Testis (tissue), 3 donors: Measurements from ENCODE around the gene TTC23. TPM values are rescaled to one million over a fixed set of nuclear protein-coding genes. Genes with fewer than 3 reads are reported as not detected.

Experiments used
- DNase-seq: peaks from one replicate; pipeline ENCODE4 v3.0.0-alpha.2; 2019
- H3K27ac ChIP-seq, 2 donors: fragments of 200-600 bp; sonication (generic); one replicate each; pipeline ENCODE4 v1.5.1; 2019
- H3K27me3 ChIP-seq: fragments of 200-600 bp; sonication (generic); one replicate; pipeline ENCODE4 v1.5.1; 2019
- H3K36me3 ChIP-seq: fragments of 200-600 bp; sonication (generic); one replicate; pipeline ENCODE4 v1.5.1; 2017; ENCODE audit warnings: low read depth; ENCODE audit errors: missing control alignments
- H3K4me1 ChIP-seq: fragments of 200-600 bp; sonication (generic); one replicate; pipeline ENCODE4 v1.5.1; 2019
- H3K4me3 ChIP-seq, 2 donors: fragments of 200-600 bp; sonication (generic); one replicate each; pipeline ENCODE4 v1.5.1; 2017 to 2019
- H3K9me3 ChIP-seq: fragments of 200-600 bp; sonication (generic); one replicate; pipeline ENCODE4 v1.5.1; 2017
- CTCF ChIP-seq, 3 experiments: fragments of 450-650 bp in 2 of 3; fragments of 200-600 bp in 1 of 3; sonication (generic) in 1 of 3; IDR thresholded peaks; one replicate each; pipeline ENCODE4 v1.5.1; 2016 to 2019; ENCODE audit warnings: antibody characterized with exemption in 3 of 3, mild to moderate bottlenecking in 2 of 3, moderate library complexity in 1 of 3
- POLR2A ChIP-seq: fragments of 450-650 bp; IDR thresholded peaks from one replicate; pipeline ENCODE4 v1.6.1; 2017; ENCODE audit warnings: antibody characterized with exemption, mild to moderate bottlenecking, moderate library complexity
- WGBS, 2 donors: methylation state at CpG; one replicate each; pipeline ENCODE4 v1.1.5; 2018; 5-methylcytosine and 5-hydroxymethylcytosine counted together
- intact Hi-C: fragments of 100-400 bp; cut with DNase I; formaldehyde crosslinking; loops from one replicate; pipeline ENCODE4 v1.15.1; 2023; ENCODE audit warnings: low total_unique reads
- polyA plus RNA-seq: library from polyadenylated mRNA; stranded (reverse); fragments of 350-450 nt; fragmentation: Illumina TruSeq; extraction: RNeasy Lipid Tissue Mini Kit (QIAGEN cat#74804); gene quantifications from one replicate; pipeline ENCODE4 v1.2.3, GENCODE V29; 2014; ENCODE audit warnings: low read depth, low replicate concordance; ENCODE audit not compliant: insufficient read depth
- total RNA-seq, 2 donors: library from RNA; depleted of rRNA; stranded (reverse); fragments of >200 nt; gene quantifications; one replicate each; pipeline ENCODE4 v1.2.3, GENCODE V29; 2016

TTC23 gene
- total and polyA plus RNA-seq, 3 donors from 2014 or later = 26.6 to 40.5 (median 37.2) TPM

GRCh38 chr15:99097441-99098410 lies 151.7 kb downstream of the TTC23 start:
- Histone ChIP-seq H3K27me3 (no peaks in the 10 kb centered on the region), H3K4me3 (no peak overlapping the region), H3K9me3 (no peaks in the 10 kb centered on the region), H3K27ac (no peak overlapping the region), H3K36me3 (no peaks in the 10 kb centered on the region), H3K4me1 (peaks cover 7% of the 10 kb centered on the region)
- DNase-seq = no peak
- intact Hi-C loops = no loop called here
- TF ChIP-seq CTCF (IDR thresholded peaks at IDR 0.05) (no peak), POLR2A (no peak)
- WGBS, 2 donors = 91% methylated on average over 14 of the region's 14 CpGs

GRCh38 chr15:99096894-99097426 lies 152.4 kb downstream of the TTC23 start:
- intact Hi-C loops = no loop called here
- WGBS, 2 donors = 72 to 80% methylated on average over 11 of the region's 11 CpGs
- no peak for DNase-seq
- TF ChIP-seq POLR2A (no peak), CTCF (IDR thresholded peaks at IDR 0.05) (no peak)
- Histone ChIP-seq H3K36me3 (no peaks in the 10 kb centered on the region), H3K4me1 (peaks cover 7% of the 10 kb centered on the region), H3K9me3 (no peaks in the 10 kb centered on the region), H3K4me3 (no peak overlapping the region), H3K27ac (no peak overlapping the region), H3K27me3 (no peaks in the 10 kb centered on the region)

GRCh38 chr15:99096173-99096893 lies 153.0 kb downstream of the TTC23 start:
- peaks cover 7% of the 10 kb centered on the region for H3K4me1 ChIP-seq
- no peaks in the 10 kb centered on the region for H3K27me3 ChIP-seq
- H3K27ac ChIP-seq = no peak overlapping the region
- intact Hi-C loops = no loop called here
- no peak overlapping the region for H3K4me3 ChIP-seq
- WGBS, 2 donors = 91 to 95% methylated on average over 11 of the region's 11 CpGs
- no peaks in the 10 kb centered on the region for H3K36me3 ChIP-seq
- no peaks in the 10 kb centered on the region for H3K9me3 ChIP-seq
- no peak for DNase-seq
- TF ChIP-seq CTCF (IDR thresholded peaks at IDR 0.05) = no peak
- TF ChIP-seq POLR2A = no peak

GRCh38 chr15:99095626-99096025 lies 153.8 kb downstream of the TTC23 start:
- Histone ChIP-seq H3K36me3 (no peaks in the 10 kb centered on the region), H3K9me3 (no peaks in the 10 kb centered on the region), H3K27ac (no peak overlapping the region), H3K4me1 (peaks cover 5% of the 10 kb centered on the region), H3K27me3 (no peaks in the 10 kb centered on the region), H3K4me3 (no peak overlapping the region)
- WGBS, 2 donors = 70 to 80% methylated on average over 3 of the region's 3 CpGs
- intact Hi-C loops = no loop called here
- DNase-seq = no peak
- TF ChIP-seq CTCF (IDR thresholded peaks at IDR 0.05) = no peak
- TF ChIP-seq POLR2A = no peak
